GM06990 (cell line): ENCODE results near the gene ARHGAP26.

Experiments used
- DNase-seq: peaks from one replicate; pipeline ENCODE4 v3.0.0-alpha.2; 2011; ENCODE audit not compliant: insufficient read length; ENCODE audit errors: extremely low read depth
- H3K27me3 ChIP-seq: replicated peaks from 2 replicates; pipeline ENCODE4 v1.6.0; 2011; ENCODE audit warnings: low read length; ENCODE audit not compliant: control insufficient read depth, insufficient read depth
- H3K36me3 ChIP-seq: 2 replicates; pipeline ENCODE4 v1.5.1; 2011; ENCODE audit warnings: low read length; ENCODE audit not compliant: control insufficient read depth, insufficient read depth
- H3K4me3 ChIP-seq: replicated peaks from 2 replicates; pipeline ENCODE4 v1.5.1; 2011; ENCODE audit warnings: low read depth, mild to moderate bottlenecking, control low read depth, low read length
- TF ChIP-seq, protein P1 (sequence below): IDR thresholded peaks from 2 replicates; pipeline ENCODE4 v1.5.1; 2011; ENCODE audit warnings: low read length, control low read depth, mild to moderate bottlenecking, inconsistent platforms; ENCODE audit not compliant: insufficient read depth, poor library complexity, severe bottlenecking

The ARHGAP26 gene

DNA sequence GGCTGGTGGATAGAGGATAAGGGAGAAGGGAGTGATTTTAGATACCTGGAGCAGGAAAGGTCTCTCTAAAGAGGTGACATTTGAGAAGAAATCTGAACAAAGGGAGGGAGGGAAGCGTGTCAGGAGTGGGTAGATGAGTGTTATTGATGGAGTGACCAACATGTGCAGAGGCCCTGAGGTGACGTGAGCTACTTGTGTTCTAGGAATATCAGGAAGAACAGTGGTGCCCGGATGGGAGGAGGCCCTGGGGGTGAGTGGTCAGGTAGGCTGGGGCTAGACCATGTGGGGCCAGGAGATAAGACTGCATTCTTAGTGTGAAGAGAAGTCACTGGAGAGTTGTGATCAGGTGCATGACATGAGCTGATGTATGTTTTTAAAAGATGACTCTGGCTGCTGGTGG lies 256.2 kb downstream of the ARHGAP26 start:
- TF ChIP-seq, protein P1, sequence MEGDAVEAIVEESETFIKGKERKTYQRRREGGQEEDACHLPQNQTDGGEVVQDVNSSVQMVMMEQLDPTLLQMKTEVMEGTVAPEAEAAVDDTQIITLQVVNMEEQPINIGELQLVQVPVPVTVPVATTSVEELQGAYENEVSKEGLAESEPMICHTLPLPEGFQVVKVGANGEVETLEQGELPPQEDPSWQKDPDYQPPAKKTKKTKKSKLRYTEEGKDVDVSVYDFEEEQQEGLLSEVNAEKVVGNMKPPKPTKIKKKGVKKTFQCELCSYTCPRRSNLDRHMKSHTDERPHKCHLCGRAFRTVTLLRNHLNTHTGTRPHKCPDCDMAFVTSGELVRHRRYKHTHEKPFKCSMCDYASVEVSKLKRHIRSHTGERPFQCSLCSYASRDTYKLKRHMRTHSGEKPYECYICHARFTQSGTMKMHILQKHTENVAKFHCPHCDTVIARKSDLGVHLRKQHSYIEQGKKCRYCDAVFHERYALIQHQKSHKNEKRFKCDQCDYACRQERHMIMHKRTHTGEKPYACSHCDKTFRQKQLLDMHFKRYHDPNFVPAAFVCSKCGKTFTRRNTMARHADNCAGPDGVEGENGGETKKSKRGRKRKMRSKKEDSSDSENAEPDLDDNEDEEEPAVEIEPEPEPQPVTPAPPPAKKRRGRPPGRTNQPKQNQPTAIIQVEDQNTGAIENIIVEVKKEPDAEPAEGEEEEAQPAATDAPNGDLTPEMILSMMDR: no peak
- H3K27me3 ChIP-seq: no peaks in the 10 kb centered on the region
- no peaks in the 10 kb centered on the region for H3K36me3 ChIP-seq
- peak overlapping the region; percentile 61 for H3K4me3 ChIP-seq
- no peak for DNase-seq

DNA sequence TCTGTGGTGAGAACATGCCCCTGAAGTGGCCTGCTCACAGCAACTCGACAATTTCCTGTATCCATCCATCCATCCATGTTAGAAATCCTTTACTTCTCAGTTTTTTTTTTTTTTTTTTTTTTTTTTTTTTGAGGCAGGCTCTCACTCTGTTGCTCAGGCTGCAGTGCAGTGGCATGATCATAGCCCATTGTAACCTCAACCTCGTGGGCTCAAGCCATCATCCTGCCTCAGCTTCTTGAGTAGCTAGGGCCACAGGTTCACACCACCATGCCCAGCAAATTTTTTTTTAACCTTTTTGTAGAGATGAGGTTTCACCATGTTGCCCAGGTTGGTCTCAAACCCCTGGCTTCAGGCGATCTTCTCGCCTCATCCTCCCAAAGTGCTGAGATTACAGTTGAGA lies 259.1 kb downstream of the ARHGAP26 start:
- Histone ChIP-seq H3K36me3 (no peaks in the 10 kb centered on the region), H3K4me3 (no peak overlapping the region), H3K27me3 (no peaks in the 10 kb centered on the region)
- DNase-seq: no peak
- TF ChIP-seq, protein P1: no peak

GRCh38 chr5:143030349-143030748 lies 260.2 kb downstream of the ARHGAP26 start:
- Histone ChIP-seq H3K4me3 (no peak overlapping the region), H3K36me3 (no peaks in the 10 kb centered on the region), H3K27me3 (no peaks in the 10 kb centered on the region)
- no peak for DNase-seq
- TF ChIP-seq, protein P1: peak; percentile 4

DNA sequence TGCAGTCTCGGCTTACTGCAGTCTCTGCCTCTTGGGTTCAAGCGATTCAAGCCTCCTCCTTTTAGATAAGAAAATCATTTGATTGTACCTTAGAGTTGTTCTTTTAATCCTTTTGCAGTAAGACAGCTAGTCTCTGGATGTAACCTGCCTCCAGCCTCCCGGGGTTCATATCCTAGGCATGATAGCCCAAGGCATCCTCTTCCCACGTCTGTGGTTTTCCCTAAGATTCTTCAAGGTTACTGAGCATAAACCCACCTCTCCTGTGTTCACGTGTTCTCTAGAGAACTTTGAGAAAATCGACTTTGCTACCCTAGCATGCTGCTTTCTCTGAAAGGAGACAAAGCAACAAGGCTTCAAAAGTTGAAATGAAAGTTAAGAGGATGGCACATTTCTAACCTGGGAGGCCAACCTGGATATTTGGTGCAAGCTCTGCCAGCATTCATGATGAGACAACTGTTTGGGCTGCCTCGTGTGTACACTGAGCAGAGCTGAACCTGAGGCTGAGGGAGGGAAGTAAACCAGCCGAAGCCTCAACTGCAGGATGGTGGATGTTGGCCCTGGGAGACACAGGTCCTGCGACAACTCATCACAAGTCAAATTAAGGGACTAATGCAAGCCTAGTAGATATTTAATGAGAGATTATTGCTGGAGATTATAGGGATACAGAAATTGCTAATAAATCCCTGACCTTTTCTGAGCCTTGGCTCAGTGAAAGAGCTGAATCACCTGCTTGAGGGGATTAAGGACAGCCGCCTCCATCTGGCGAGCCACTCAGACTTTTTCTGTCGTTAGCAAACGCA lies 261.8 kb downstream of the ARHGAP26 start:
- no peak for DNase-seq
- H3K36me3 ChIP-seq: no peaks in the 10 kb centered on the region
- no peak overlapping the region for H3K4me3 ChIP-seq
- no peaks in the 10 kb centered on the region for H3K27me3 ChIP-seq
- TF ChIP-seq, protein P1: no peak

DNA sequence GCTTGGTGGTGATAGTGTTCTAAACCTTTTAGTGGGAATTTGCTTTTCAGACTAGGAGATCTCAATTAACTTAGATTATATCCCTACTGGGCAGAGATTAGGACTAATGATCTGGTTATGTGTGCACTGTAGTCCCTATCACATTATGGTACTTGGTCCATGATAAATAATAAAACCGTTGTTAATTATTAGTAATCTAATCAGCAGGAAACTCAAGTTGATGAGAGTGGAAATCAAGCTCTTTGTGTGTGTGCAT lies 262.3 kb downstream of the ARHGAP26 start:
- TF ChIP-seq, protein P1: no peak
- no peaks in the 10 kb centered on the region for H3K36me3 ChIP-seq
- no peak for DNase-seq

GRCh38 chr5:143033535-143034250 lies 263.5 kb downstream of the ARHGAP26 start:
- TF ChIP-seq, protein P1: no peak
- Histone ChIP-seq H3K4me3 (no peak overlapping the region), H3K36me3 (peaks cover 2% of the 10 kb centered on the region; the same call in 1 of the 2 replicates), H3K27me3 (no peaks in the 10 kb centered on the region)
- no peak for DNase-seq

More for the DNA sequence above, 262.3 kb downstream of the ARHGAP26 start:
- H3K4me3 ChIP-seq: no peak overlapping the region
- H3K27me3 ChIP-seq: no peaks in the 10 kb centered on the region
